ENCODE data around the gene CDKAL1. TPM values are rescaled to one million over a fixed set of nuclear protein-coding genes. Genes with fewer than 3 reads are reported as not detected.

Gene CDKAL1
- total RNA-seq, 2 experiments from 2014 or later: 22.1 to 23.4 TPM

DNA sequence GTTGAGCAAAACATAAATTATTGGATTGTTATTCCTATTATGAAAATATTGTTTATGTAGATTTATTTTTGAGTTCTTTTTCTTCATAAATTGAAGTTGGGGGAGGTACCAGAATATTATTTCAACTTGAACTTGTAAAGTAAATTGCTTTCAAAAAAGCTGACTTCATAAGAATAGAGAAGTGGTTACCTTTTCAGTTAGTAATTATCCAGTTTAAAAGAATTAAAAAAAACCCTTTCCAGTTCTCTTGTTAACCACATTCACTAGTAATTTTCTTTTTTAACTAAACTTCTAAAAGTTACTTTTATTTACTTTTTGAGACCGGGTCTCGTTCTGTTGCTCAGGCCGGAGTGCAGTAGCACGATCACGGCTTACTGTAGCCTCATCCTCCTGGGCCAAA is 124.3 kb downstream of the CDKAL1 start:
- intact Hi-C loops (cut with DNase I, micrococcal nuclease): no loop called here

GRCh38 chr6:20660534-20660933 is 126.3 kb downstream of the CDKAL1 start:
- POLR2A ChIA-PET: no interaction called here
- ATAC-seq: no peak
- no peak overlapping the region for H3K4me3 Mint-ChIP-seq
- H3K27ac Mint-ChIP-seq: no peak overlapping the region
- peaks cover 9% of the 10 kb centered on the region for H3K36me3 Mint-ChIP-seq (ENCODE audit: low read depth)
- H3K4me1 Mint-ChIP-seq: peaks cover 13% of the 10 kb centered on the region
- DNase-seq: no peak
- intact Hi-C loops (cut with DNase I, micrococcal nuclease): no loop called here
- CTCF ChIA-PET: no interaction called here
- H3K9me3 Mint-ChIP-seq (ENCODE audit: low read depth): no peaks in the 10 kb centered on the region
- no peaks in the 10 kb centered on the region for H3K27me3 Mint-ChIP-seq

More for the DNA sequence above, 124.3 kb downstream of the CDKAL1 start:
- Mint-ChIP-seq H3K4me3 (no peak overlapping the region), H3K9me3 (ENCODE audit: low read depth) (no peaks in the 10 kb centered on the region), H3K4me1 (peaks cover 13% of the 10 kb centered on the region), H3K36me3 (ENCODE audit: low read depth) (peaks cover 16% of the 10 kb centered on the region), H3K27ac (no peak overlapping the region), H3K27me3 (no peaks in the 10 kb centered on the region)
- ATAC-seq (no peak), DNase-seq (no peak)
- CTCF ChIA-PET: no interaction called here
- POLR2A ChIA-PET: no interaction called here

GRCh38 chr6:20661721-20662120 is 127.5 kb downstream of the CDKAL1 start:
- H3K4me3 Mint-ChIP-seq: no peak overlapping the region
- no peaks in the 10 kb centered on the region for H3K9me3 Mint-ChIP-seq (ENCODE audit: low read depth)
- CTCF ChIA-PET: no interaction called here
- no peak for ATAC-seq
- no peak for DNase-seq
- H3K4me1 Mint-ChIP-seq: peaks cover 12% of the 10 kb centered on the region
- no peaks in the 10 kb centered on the region for H3K27me3 Mint-ChIP-seq
- no peak overlapping the region for H3K27ac Mint-ChIP-seq
- POLR2A ChIA-PET: no interaction called here
- H3K36me3 Mint-ChIP-seq (ENCODE audit: low read depth): peaks cover 5% of the 10 kb centered on the region
- intact Hi-C loops (cut with DNase I, micrococcal nuclease): no loop called here

- Mint-ChIP-seq H3K36me3 (ENCODE audit: low read depth) (peaks cover 8% of the 10 kb centered on the region), H3K27ac (no peak overlapping the region), H3K4me1 (peaks cover 13% of the 10 kb centered on the region), H3K27me3 (no peaks in the 10 kb centered on the region), H3K4me3 (no peak overlapping the region), H3K9me3 (ENCODE audit: low read depth) (no peaks in the 10 kb centered on the region)
- CTCF ChIA-PET: interaction anchor here (0.6 kb wide), 1 partner anchor 12 kb away, joined by 3 read pairs; no protein-coding TSS in a partner anchor
- no peak for DNase-seq
- intact Hi-C loops (cut with DNase I, micrococcal nuclease): no loop called here
- no peak for ATAC-seq
- POLR2A ChIA-PET: no interaction called here
Observed at GRCh38 chr6:20664250-20664649, 130.0 kb downstream of the CDKAL1 start.

DNA sequence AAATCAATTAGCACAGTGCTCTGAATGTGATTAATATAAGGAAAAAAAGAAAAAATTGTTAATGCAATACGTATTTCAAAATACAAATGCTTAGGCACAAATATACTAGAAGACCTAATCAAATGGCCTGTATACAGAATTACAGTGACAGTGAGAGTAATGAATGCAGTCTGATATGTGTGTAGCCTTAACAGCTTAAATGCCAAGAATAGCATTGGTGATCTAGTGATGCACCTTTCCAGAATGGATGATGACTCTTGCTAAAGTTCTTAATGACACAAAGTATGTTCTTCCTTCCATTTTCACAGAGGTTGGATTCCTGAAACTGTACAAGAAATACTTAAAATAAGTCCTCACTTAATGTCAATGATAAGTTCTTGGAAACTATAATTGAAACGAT is 131.0 kb downstream of the CDKAL1 start:
- CTCF ChIA-PET: no interaction called here
- Mint-ChIP-seq H3K4me1 (peaks cover 23% of the 10 kb centered on the region), H3K4me3 (no peak overlapping the region), H3K36me3 (ENCODE audit: low read depth) (peaks cover 4% of the 10 kb centered on the region), H3K9me3 (ENCODE audit: low read depth) (no peaks in the 10 kb centered on the region), H3K27ac (no peak overlapping the region), H3K27me3 (no peaks in the 10 kb centered on the region)
- POLR2A ChIA-PET: no interaction called here
- DNase-seq (no peak), ATAC-seq (no peak)
- intact Hi-C loops (cut with DNase I, micrococcal nuclease): no loop called here

DNA sequence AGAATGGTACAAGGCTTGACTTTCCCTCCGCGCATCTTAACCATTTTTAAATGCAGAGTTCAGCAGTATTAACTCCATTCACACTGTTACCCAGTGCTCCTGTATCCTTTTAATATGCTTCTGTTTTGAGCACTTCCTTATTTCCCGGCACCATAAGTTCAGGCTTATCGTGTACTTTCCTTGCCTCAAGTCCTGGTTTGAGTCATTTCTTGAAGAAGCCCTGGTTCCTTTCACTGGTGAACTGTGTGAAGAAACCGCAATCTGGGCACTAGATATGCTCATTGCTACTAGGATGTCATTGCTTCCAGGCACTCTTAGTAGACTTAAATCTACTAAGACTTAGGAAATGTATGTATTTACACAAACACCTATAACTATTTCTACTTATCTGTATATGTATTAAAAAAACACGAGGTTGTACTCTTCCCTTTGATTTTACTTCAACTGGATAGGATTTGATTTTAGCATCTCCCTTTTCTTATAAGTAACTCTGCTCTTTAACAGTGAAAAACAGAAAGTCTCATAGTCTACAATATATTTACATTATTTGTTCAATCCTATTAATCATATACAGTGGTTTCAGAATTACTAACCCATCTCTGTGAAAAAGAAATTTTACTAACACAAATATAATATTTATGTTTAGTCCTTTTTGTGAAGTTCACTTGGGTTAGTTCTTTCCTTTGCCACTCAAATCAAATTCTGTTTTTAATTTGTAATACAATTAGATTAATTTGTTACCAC is 135.5 kb downstream of the CDKAL1 start:
- no peaks in the 10 kb centered on the region for H3K27me3 Mint-ChIP-seq
- no peak for DNase-seq
- peaks cover 13% of the 10 kb centered on the region for H3K36me3 Mint-ChIP-seq (ENCODE audit: low read depth)
- POLR2A ChIA-PET: no interaction called here
- H3K4me1 Mint-ChIP-seq: peaks cover 26% of the 10 kb centered on the region
- H3K27ac Mint-ChIP-seq: no peak overlapping the region
- CTCF ChIA-PET: no interaction called here
- no peaks in the 10 kb centered on the region for H3K9me3 Mint-ChIP-seq (ENCODE audit: low read depth)
- ATAC-seq: peak; percentile 71
- intact Hi-C loops (cut with DNase I, micrococcal nuclease): no loop called here
- no peak overlapping the region for H3K4me3 Mint-ChIP-seq

DNA sequence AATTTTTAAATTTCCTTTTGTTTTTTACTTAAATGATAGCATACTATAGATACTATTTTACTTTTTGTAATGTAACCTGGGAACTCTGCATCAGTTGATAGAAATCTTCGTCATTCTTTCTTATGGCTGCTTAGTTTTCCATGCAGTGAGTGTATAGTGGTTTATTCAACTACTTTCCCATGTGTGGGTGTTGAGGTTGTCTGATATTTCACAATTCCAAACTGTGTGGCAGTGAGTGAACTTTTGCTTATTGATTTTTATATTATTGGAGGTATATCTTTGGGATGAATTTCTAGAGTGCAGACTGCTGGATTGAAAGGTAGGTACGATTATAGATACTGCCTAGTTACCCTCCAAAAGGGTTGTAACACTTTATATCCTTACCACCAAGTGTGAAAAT is 136.5 kb downstream of the CDKAL1 start:
- DNase-seq (no peak), ATAC-seq (no peak)
- ChIA-PET CTCF (no interaction called here), POLR2A (no interaction called here)
- H3K9me3 Mint-ChIP-seq (ENCODE audit: low read depth): no peaks in the 10 kb centered on the region
- H3K4me3 Mint-ChIP-seq: no peak overlapping the region
- no peaks in the 10 kb centered on the region for H3K27me3 Mint-ChIP-seq
- H3K36me3 Mint-ChIP-seq (ENCODE audit: low read depth): peaks cover 13% of the 10 kb centered on the region
- intact Hi-C loops (cut with DNase I, micrococcal nuclease): no loop called here
- no peak overlapping the region for H3K27ac Mint-ChIP-seq
- peaks cover 26% of the 10 kb centered on the region for H3K4me1 Mint-ChIP-seq

DNA sequence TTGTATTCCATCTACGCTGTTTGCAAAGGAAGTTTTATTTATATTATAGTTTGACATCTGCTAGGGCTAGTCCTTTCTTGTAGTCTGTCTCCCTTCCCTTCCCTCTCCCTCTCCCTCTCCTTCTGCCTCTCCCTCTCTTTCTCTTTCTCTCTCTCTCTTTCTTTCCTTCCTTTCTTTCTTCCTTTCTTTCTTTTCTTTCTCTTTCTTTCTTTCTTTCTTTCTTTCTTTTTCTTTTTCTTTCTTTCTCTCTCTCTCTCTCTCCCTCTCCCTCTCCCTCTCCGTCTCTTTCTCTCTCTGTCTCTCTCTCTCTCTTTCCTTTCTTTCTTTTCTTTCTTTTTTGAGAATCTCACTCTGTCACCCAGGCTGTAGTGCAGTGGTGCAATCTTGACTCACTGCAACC is 137.8 kb downstream of the CDKAL1 start:
- Mint-ChIP-seq H3K4me1 (peaks cover 26% of the 10 kb centered on the region), H3K4me3 (no peak overlapping the region), H3K36me3 (ENCODE audit: low read depth) (peaks cover 13% of the 10 kb centered on the region), H3K27ac (no peak overlapping the region), H3K27me3 (no peaks in the 10 kb centered on the region), H3K9me3 (ENCODE audit: low read depth) (no peaks in the 10 kb centered on the region)
- ChIA-PET POLR2A (no interaction called here), CTCF (no interaction called here)
- DNase-seq (no peak), ATAC-seq (no peak)
- intact Hi-C loops (cut with DNase I, micrococcal nuclease): no loop called here

DNA sequence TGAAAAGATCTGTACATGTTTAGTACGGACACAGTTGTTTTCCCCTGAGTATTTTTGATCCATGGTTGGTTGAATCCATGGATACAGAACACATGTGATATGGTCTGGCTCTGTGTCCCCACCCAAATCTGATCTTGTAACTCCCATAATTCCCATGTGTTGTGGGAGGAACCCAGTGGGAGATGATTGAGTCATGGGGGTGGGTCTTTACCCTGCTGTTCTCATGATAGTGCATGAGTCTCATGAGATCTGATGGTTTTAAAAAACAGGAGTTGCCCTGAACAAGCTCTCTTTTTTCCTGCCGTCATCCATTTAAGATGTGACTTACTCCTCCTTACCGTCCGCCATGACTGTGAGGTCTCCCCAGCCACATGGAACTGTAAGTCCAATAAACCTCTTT is 139.2 kb downstream of the CDKAL1 start:
- CTCF ChIA-PET: no interaction called here
- no peaks in the 10 kb centered on the region for H3K9me3 Mint-ChIP-seq (ENCODE audit: low read depth)
- H3K4me1 Mint-ChIP-seq: peaks cover 27% of the 10 kb centered on the region
- peaks cover 12% of the 10 kb centered on the region for H3K36me3 Mint-ChIP-seq (ENCODE audit: low read depth)
- POLR2A ChIA-PET: no interaction called here
- ATAC-seq (no peak), DNase-seq (no peak)
- intact Hi-C loops (cut with DNase I, micrococcal nuclease): no loop called here
- H3K4me3 Mint-ChIP-seq: no peak overlapping the region
- no peaks in the 10 kb centered on the region for H3K27me3 Mint-ChIP-seq
- no peak overlapping the region for H3K27ac Mint-ChIP-seq

DNA sequence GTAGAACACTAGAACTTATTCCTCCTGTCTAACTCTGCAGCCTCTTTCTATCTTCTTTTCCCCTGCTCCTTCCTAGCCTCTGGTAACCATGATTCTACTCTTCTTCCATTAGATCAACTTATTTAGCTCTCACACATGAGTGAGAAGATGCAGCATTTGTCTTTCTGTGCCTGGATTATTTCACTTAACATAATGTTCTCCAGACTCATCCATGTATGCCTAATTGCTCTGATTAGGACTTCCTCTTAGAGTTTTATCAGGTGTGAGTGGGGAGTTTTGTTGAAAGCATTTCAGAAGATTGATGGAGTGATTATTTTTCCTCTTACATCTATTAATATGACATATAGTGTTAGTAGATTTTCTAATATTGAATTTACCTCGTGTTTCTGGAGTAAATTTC is 140.4 kb downstream of the CDKAL1 start:
- no peak overlapping the region for H3K27ac Mint-ChIP-seq
- no peaks in the 10 kb centered on the region for H3K9me3 Mint-ChIP-seq (ENCODE audit: low read depth)
- peaks cover 9% of the 10 kb centered on the region for H3K36me3 Mint-ChIP-seq (ENCODE audit: low read depth)
- no peak overlapping the region for H3K4me3 Mint-ChIP-seq
- DNase-seq (no peak), ATAC-seq (no peak)
- POLR2A ChIA-PET: no interaction called here
- no peaks in the 10 kb centered on the region for H3K27me3 Mint-ChIP-seq
- CTCF ChIA-PET: no interaction called here
- intact Hi-C loops (cut with DNase I, micrococcal nuclease): no loop called here
- H3K4me1 Mint-ChIP-seq: peaks cover 20% of the 10 kb centered on the region

- POLR2A ChIA-PET: no interaction called here
Observed at GRCh38 chr6:20678831-20679352, 144.6 kb downstream of the CDKAL1 start.

GRCh38 chr6:20680697-20681165 is 146.5 kb downstream of the CDKAL1 start:
- Mint-ChIP-seq H3K27me3 (no peaks in the 10 kb centered on the region), H3K36me3 (ENCODE audit: low read depth) (peaks cover 7% of the 10 kb centered on the region), H3K9me3 (ENCODE audit: low read depth) (no peaks in the 10 kb centered on the region), H3K4me1 (peaks cover 16% of the 10 kb centered on the region), H3K27ac (peak overlapping the region; percentile 59), H3K4me3 (no peak overlapping the region)
- DNase-seq (no peak), ATAC-seq (peak; percentile 74)
- ChIA-PET CTCF (interaction anchor here (0.6 to 1.2 kb wide), 3 partner anchors 14 to 92 kb away, joined by 3 to 5 read pairs (median 3); no protein-coding TSS in a partner anchor), POLR2A (no interaction called here)
- intact Hi-C loops (cut with DNase I, micrococcal nuclease): no loop called here

More at GRCh38 chr6:20678831-20679352, 144.6 kb downstream of the CDKAL1 start:
- DNase-seq: no peak
- CTCF ChIA-PET: interaction anchor here (1.6 kb wide), 1 partner anchor 115 kb away, joined by 4 read pairs; no protein-coding TSS in a partner anchor
- no peaks in the 10 kb centered on the region for H3K27me3 Mint-ChIP-seq
- no peak for ATAC-seq
- peaks cover 16% of the 10 kb centered on the region for H3K4me1 Mint-ChIP-seq
- intact Hi-C loops (cut with DNase I, micrococcal nuclease): no loop called here
- H3K4me3 Mint-ChIP-seq: no peak overlapping the region
- peaks cover 2% of the 10 kb centered on the region for H3K36me3 Mint-ChIP-seq (ENCODE audit: low read depth)
- no peak overlapping the region for H3K27ac Mint-ChIP-seq
- no peaks in the 10 kb centered on the region for H3K9me3 Mint-ChIP-seq (ENCODE audit: low read depth)
